ENCODE results near the gene PCMTD2.

DNA sequence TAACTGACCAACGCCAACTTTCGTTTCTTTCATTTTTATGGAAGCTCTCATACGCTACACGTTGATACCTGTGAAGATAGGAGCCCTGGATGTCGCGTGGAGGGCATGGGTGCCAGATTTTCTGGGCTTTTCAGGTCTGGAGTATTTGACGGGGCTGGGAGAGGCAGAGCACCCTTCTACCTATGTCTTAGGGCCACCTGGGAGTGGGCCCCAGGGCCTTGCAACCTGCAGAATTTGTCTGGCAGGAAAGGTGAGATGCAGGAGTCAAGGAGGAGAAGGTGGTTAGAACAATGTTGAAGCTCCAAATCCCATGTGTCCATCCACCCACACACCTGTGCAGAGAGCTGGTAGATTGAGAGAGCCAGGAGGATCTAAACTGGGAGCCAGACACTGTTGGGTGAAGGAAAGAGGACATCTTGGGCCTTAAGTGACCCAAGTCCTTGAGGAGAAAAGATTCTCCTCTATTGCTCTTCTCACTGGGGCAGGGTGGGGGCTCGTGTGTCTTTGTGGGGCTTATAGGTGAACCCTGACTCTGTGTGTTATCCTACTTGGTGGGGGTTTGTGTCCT, 27.4 kb upstream of the PCMTD2 start:
- TF ChIP-seq HOXA7 (CRISPR knock-in tag; IDR thresholded peaks at IDR 0.05; ENCODE audit: borderline replicate concordance) (no peak), GLI4 (tag by site-specific recombination; IDR thresholded peaks at IDR 0.05) (no peak), ZNF416 (tag by site-specific recombination; IDR thresholded peaks at IDR 0.05) (no peak), TCF7L2 (IDR thresholded peaks at IDR 0.05; ENCODE audit: borderline replicate concordance, low read depth, low read length) (no peak), ZNF311 (tag by site-specific recombination; IDR thresholded peaks at IDR 0.05; ENCODE audit: borderline replicate concordance) (no peak)
- TF ChIP-seq, protein P1, sequence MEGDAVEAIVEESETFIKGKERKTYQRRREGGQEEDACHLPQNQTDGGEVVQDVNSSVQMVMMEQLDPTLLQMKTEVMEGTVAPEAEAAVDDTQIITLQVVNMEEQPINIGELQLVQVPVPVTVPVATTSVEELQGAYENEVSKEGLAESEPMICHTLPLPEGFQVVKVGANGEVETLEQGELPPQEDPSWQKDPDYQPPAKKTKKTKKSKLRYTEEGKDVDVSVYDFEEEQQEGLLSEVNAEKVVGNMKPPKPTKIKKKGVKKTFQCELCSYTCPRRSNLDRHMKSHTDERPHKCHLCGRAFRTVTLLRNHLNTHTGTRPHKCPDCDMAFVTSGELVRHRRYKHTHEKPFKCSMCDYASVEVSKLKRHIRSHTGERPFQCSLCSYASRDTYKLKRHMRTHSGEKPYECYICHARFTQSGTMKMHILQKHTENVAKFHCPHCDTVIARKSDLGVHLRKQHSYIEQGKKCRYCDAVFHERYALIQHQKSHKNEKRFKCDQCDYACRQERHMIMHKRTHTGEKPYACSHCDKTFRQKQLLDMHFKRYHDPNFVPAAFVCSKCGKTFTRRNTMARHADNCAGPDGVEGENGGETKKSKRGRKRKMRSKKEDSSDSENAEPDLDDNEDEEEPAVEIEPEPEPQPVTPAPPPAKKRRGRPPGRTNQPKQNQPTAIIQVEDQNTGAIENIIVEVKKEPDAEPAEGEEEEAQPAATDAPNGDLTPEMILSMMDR (tag by site-specific recombination; IDR thresholded peaks at IDR 0.05) = no peak
